ENCODE data around the gene CCL25. TPM values are rescaled to one million over a fixed set of nuclear protein-coding genes. Genes with fewer than 3 reads are reported as not detected.

CCL25 gene
- total and polyA plus RNA-seq, 9 of the 15 experiments (the other 6 are each of a cell fraction or from before 2014, with no cell fraction given) = 0.15 TPM; not detected in 8

GRCh38 chr19:8069096-8069973 lies 16.8 kb downstream of the CCL25 start (continued):
- TF ChIP-seq JUN (IDR thresholded peaks at IDR 0.05; ENCODE audit: borderline replicate concordance, low read depth, low read length) (no peak), JUN (CRISPR knock-in tag; IDR thresholded peaks at IDR 0.05; ENCODE audit: borderline replicate concordance) (no peak), CTBP1 (IDR thresholded peaks at IDR 0.05; ENCODE audit: borderline replicate concordance) (no peak), PML (IDR thresholded peaks at IDR 0.05; ENCODE audit: low read length) (no peak), BRCA1 (IDR thresholded peaks at IDR 0.05) (no peak), BRCA1 (CRISPR knock-in tag; IDR thresholded peaks at IDR 0.05) (no peak), ZKSCAN8 (CRISPR knock-in tag; IDR thresholded peaks at IDR 0.05) (no peak), ZNF785 (CRISPR knock-in tag; IDR thresholded peaks at IDR 0.05) (no peak), POLR2A (conservative IDR thresholded peaks at IDR 0.05) (no peak)
- TF ChIP-seq, protein P1, sequence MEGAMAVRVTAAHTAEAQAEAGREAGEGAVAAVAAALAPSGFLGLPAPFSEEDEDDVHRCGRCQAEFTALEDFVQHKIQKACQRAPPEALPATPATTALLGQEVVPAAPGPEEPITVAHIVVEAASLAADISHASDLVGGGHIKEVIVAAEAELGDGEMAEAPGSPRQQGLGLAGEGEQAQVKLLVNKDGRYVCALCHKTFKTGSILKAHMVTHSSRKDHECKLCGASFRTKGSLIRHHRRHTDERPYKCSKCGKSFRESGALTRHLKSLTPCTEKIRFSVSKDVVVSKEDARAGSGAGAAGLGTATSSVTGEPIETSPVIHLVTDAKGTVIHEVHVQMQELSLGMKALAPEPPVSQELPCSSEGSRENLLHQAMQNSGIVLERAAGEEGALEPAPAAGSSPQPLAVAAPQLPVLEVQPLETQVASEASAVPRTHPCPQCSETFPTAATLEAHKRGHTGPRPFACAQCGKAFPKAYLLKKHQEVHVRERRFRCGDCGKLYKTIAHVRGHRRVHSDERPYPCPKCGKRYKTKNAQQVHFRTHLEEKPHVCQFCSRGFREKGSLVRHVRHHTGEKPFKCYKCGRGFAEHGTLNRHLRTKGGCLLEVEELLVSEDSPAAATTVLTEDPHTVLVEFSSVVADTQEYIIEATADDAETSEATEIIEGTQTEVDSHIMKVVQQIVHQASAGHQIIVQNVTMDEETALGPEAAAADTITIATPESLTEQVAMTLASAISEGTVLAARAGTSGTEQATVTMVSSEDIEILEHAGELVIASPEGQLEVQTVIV (CRISPR knock-in tag; IDR thresholded peaks at IDR 0.05; ENCODE audit: borderline replicate concordance) = no peak
- TF ChIP-seq, protein P2, sequence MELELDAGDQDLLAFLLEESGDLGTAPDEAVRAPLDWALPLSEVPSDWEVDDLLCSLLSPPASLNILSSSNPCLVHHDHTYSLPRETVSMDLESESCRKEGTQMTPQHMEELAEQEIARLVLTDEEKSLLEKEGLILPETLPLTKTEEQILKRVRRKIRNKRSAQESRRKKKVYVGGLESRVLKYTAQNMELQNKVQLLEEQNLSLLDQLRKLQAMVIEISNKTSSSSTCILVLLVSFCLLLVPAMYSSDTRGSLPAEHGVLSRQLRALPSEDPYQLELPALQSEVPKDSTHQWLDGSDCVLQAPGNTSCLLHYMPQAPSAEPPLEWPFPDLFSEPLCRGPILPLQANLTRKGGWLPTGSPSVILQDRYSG (tag; conservative IDR thresholded peaks at IDR 0.05; ENCODE audit: low read depth) = no peak
- TF ChIP-seq, protein P3, sequence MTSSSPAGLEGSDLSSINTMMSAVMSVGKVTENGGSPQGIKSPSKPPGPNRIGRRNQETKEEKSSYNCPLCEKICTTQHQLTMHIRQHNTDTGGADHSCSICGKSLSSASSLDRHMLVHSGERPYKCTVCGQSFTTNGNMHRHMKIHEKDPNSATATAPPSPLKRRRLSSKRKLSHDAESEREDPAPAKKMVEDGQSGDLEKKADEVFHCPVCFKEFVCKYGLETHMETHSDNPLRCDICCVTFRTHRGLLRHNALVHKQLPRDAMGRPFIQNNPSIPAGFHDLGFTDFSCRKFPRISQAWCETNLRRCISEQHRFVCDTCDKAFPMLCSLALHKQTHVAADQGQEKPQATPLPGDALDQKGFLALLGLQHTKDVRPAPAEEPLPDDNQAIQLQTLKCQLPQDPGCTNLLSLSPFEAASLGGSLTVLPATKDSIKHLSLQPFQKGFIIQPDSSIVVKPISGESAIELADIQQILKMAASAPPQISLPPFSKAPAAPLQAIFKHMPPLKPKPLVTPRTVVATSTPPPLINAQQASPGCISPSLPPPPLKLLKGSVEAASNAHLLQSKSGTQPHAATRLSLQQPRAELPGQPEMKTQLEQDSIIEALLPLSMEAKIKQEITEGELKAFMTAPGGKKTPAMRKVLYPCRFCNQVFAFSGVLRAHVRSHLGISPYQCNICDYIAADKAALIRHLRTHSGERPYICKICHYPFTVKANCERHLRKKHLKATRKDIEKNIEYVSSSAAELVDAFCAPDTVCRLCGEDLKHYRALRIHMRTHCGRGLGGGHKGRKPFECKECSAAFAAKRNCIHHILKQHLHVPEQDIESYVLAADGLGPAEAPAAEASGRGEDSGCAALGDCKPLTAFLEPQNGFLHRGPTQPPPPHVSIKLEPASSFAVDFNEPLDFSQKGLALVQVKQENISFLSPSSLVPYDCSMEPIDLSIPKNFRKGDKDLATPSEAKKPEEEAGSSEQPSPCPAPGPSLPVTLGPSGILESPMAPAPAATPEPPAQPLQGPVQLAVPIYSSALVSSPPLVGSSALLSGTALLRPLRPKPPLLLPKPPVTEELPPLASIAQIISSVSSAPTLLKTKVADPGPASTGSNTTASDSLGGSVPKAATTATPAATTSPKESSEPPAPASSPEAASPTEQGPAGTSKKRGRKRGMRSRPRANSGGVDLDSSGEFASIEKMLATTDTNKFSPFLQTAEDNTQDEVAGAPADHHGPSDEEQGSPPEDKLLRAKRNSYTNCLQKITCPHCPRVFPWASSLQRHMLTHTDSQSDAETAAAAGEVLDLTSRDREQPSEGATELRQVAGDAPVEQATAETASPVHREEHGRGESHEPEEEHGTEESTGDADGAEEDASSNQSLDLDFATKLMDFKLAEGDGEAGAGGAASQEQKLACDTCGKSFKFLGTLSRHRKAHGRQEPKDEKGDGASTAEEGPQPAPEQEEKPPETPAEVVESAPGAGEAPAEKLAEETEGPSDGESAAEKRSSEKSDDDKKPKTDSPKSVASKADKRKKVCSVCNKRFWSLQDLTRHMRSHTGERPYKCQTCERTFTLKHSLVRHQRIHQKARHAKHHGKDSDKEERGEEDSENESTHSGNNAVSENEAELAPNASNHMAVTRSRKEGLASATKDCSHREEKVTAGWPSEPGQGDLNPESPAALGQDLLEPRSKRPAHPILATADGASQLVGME (CRISPR knock-in tag; IDR thresholded peaks at IDR 0.05) = no peak
- TF ChIP-seq, protein P4, sequence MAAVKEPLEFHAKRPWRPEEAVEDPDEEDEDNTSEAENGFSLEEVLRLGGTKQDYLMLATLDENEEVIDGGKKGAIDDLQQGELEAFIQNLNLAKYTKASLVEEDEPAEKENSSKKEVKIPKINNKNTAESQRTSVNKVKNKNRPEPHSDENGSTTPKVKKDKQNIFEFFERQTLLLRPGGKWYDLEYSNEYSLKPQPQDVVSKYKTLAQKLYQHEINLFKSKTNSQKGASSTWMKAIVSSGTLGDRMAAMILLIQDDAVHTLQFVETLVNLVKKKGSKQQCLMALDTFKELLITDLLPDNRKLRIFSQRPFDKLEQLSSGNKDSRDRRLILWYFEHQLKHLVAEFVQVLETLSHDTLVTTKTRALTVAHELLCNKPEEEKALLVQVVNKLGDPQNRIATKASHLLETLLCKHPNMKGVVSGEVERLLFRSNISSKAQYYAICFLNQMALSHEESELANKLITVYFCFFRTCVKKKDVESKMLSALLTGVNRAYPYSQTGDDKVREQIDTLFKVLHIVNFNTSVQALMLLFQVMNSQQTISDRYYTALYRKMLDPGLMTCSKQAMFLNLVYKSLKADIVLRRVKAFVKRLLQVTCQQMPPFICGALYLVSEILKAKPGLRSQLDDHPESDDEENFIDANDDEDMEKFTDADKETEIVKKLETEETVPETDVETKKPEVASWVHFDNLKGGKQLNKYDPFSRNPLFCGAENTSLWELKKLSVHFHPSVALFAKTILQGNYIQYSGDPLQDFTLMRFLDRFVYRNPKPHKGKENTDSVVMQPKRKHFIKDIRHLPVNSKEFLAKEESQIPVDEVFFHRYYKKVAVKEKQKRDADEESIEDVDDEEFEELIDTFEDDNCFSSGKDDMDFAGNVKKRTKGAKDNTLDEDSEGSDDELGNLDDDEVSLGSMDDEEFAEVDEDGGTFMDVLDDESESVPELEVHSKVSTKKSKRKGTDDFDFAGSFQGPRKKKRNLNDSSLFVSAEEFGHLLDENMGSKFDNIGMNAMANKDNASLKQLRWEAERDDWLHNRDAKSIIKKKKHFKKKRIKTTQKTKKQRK (IDR thresholded peaks at IDR 0.05; ENCODE audit: borderline replicate concordance, low read depth, low read length) = no peak
